NOMO-1 treated with DMSO at 0.1 percent for 48 hours (cell line): Measurements from ENCODE around the gene ACTL7A.
"Not testable (repeated sequence)": the region's sequence is repeated elsewhere in the genome, so short reads cannot be mapped to it uniquely, and the experiment has no call there.

Experiments used
- DNase-seq: peaks from one replicate; lab custom pipeline; 2025; ENCODE audit not compliant: unreplicated experiment; lab: John Stamatoyannopoulos, UW

ACTL7A gene

DNA sequence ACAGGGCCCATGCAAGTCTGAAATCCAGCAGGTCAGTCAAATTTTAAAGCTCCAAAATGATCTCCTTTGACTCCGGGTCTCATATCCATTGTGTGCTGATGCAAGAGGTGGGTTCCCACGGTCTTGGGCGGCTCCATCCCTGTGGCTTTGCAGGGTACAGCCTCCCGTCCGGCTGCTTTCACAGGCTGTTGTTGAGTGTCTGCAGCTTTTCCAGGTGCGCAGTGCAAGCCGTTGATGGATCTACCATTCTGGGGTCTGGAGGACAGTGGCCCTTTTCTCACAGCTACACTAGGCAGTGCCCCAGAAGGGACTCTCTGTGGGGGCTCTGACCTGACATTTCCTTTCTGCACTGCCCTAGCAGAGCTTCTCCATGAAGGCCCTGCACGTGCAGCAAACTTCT is 13.8 kb upstream of the ACTL7A start:
- DNase-seq = not testable (repeated sequence)

DNA sequence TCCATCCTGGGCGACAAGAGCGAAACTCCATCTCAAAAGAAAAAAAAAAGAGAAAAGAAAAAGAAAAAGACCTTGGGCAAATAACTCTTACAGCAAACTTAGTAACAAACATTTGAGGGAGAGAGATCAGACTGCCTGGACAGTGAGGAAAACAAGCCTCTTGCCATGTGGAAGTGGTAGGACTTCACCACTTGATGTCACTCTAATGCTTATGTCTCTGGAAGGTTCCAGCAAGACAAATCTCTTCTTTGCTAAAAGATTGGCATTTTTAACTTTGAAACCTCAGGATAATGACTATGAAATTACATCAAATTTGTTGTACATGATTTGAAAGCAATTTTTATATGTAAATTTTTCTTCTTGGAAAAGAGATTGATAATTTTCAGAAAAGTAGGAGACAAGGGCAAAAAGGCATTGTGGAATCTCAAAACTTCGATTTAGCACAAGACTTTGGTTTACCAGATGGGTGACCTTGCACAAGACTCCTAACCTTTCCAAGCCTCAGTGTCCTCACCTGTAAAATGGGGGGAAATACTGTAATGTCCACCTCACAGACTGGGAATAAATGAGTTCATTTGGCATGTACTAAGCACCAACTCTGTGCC is 11.7 kb upstream of the ACTL7A start:
- peak; percentile 37 for DNase-seq

DNA sequence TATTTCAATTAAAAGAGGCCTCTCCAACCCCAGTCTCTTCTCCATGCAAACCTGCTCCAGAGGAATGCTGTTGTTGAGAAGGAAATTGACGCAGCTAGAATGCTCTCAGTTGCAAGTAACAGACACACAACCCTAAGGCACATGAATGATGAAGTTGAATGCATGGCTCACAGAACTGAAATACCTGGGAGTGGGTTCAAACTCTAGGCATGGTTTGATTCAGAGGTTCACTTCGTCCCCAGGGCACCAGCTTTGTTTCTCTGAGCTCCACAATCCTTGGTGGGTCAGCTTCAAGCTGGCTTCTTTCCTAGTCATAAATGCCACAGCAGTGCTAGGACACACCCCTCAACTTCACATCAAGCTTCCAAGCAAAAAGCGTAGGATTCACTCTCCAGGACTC is 10.9 kb upstream of the ACTL7A start:
- DNase-seq = no peak

DNA sequence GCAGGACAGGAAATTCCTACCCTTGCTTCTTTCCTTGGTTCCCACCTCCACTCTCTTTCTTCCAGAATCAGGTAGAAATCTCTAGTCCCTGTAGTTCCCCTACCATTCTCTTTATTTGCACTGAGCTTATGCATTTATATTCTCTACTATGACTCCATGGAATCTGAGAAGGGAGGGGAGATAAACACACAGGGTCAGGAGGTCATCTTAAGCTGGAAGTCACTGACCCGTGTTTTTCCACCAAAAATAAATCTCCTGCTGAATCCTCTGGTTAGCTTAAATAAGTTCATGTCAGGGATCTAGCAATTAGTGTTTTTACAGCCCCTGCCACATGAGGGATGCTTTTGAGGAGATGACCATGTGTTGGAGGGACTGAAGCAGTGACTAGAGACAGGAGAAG is 10.0 kb upstream of the ACTL7A start:
- DNase-seq = no peak

DNA sequence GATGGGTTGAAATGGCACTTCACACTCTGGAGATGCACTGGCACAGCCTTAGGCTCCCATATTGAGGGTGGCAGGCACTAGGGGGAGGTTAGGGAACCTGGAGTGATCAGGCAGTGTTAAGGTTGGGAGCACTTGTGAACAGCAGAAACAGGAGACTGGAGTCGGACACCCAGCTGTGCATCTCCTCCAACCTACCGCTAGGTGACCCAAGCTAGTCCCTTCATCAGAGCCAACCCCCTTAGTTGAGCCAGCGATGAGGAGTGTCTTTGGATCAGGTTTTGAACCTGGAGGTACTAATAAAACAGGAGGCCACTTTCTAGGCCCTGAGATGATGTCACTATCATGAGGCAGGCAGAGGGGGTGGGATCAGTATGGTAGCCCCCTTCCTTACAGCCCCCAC is 8.0 kb upstream of the ACTL7A start:
- DNase-seq = no peak

DNA sequence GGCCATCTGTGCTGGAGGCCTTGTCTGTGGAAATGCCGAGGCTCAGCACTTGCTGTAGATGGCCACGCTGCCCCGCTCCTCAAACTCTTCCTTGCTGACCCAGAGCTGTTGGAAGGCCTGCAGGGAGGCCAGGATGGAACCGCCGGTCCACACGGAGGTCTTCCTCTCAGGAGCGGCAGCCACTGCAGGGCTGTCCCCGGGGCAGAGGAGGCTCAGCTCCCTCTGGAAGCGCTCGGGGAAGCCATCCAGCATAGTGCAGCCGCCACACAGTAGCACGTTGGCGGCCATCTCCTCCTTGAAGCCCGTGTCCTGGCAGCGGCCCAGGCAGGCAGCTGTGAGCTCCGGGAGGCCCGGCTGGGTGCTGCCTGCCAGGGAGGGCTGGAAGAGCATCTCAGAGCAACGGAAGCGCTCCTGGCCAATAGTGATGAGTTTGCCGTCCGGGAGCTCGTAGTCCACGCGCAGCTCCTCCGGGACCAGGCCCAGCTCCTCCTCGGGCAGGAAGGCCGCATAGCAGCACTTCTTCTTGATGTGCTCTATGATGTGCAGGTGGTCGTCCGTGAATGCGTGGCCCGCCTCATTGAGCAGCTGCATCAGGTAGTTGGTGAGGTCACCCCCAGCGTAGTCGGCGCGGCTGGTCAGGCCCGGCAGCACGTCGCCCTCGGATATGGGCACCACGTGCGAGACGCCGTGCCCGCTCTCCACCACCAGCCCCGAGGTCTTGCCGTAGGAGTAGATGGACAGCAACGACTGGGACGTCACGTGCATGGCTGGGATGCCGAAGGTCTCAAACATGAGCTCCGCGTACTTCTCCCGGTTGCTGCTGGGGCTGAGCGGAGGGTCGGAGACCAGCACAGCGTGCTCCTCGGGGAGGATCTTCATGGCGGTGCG is 7.2 kb upstream of the ACTL7A start:
- no peak for DNase-seq

DNA sequence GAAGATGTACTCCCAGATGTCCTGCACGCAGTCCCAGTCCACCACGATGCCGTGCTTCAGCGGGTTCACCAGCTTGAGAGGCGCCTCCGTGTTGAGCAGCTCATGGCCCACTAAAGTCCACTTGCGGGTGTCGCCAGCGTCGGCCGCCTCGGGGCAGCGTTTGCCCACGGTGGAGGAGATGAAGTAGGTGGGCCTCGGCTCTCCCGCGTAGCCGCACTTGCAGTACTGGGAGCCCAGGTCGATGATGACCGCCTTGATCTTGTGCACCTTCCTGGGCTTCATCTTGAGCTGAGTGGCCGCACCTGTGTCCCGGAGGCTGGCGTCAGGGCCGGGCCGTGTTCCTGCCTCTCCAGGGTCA is 6.6 kb upstream of the ACTL7A start:
- no peak for DNase-seq

DNA sequence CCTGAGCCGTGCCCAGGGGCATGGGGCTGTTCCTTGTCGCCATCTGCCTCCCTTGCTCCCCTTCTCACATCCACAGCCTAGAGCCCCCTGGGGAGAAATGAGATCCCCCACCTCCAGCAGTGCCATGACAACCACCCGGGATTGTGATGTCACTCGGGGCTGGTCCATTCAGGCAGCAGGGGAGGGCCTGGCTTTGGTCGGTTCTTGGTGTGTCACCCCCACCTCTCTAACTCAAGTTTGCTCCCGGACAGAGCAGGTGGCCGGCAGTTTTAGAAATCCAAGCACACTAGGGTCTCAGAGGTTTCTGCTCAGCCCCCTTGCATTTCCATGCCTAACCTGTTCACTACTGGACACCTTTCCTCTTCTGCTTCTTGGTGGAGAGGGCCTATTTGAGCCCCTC is 6.2 kb upstream of the ACTL7A start, which contains the start of gene ACTL7B:
ACTL7B (minus strand) TSS at position 99 of the 400 bp plus-strand sequence; CDS start at position 43, 56 bp downstream.
- no peak for DNase-seq

DNA sequence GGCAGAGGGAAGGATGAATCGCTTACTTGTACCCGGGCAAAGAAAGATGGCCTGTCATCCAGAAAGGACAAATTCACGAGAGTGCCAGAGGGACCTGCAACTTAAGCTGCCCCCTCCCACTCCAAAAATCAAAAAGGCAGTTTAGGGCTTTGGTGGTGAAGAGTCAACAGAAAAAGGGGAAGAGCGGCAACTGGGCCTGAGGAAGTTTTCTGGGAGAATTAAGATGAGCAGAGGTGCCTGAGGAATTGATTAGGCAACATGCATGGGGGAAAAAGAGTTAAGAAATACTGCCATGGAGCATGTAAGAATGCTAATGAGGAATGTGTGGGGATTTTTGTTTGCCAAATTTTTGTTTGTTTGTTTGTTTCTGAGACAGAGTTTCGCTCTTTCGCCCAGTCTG is 4.5 kb upstream of the ACTL7A start:
- no peak for DNase-seq

DNA sequence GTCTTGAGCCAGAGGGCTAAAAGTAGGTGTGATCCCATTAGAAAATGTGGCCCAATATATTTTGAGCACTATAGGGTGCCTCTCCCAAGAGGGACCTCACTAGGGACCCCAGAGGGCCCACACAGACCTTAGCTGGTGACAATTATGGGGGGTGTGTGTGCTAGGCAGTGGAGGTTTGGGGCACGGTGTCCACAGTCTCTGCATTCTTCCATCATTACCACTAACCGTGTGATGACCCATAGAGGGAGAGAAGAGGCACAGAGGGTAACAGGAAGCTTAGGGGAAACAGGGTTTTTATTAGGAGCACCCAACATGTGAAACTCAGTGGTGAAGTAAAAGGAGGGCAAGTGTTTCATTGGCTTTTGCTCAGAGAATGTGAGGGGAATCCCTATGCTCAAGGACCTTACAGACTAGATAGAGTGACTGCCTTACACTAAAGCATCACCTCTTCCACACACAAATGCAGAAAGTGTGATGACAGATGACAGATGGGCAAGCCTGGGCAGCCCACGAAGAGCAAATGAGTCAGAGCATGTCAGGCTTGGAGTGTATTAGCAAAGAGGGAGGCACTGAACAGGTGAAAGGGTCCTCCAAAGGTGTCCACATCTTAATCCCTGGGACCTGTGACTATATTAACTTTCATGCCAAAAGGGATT is 2.5 kb upstream of the ACTL7A start:
- DNase-seq = no peak

DNA sequence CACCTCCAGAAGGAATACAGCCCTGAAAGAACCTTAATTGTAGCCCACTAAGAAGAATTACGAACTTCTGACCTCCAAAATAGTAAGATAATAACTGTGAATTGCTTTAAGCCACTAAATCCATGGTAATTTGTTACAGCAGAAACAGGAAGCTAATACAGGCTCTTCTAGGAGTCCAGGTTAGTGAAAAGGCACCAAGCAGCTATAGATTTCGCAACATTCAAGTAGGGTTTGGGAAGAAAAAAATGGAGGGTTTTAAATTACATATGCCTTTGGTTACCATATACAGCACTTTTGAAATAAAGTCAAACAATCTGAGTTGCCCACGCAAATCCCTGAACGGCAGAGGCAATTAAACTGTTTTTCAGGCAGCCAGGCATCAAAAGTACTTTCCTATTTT is 1.7 kb upstream of the ACTL7A start:
- peak; percentile 41 for DNase-seq

DNA sequence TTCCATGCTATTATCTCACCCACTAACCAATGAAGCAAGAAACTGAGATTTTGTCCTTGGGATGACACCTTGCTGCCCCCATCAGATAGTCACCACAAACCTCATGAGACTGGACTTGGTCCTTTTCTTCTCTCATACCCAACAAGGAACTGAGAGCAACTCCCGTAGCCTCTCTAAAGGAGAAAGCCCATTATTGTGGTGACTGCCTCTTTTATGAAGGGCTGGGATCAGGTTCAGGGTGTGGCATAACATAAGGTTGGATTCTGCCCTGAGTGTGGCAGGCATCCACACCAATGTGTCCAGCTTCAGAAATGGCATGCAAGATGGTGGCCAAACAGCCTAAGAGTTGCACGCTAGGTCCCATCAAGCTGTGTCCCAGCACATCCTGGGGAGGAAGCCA is 1.3 kb upstream of the ACTL7A start:
- DNase-seq = no peak

DNA sequence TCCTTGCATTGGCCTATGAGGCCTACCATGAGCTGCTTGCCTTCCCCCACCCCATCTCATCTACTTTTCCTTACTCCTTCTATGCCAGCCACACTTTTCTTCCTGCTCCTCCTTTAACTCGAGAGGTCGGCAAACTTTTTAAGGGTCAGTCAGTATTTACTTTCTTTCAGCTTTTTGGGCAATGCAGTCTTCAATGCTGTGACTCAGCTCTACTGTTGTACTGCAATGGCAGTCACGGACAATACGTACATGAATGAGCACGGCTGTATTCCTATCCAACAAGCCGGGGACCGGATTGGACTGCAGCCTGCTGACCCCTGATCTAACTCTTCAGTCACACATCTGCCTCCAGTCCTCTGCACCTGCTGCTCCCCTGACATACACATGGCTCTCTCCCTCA is 602 bp upstream of the ACTL7A start:
- no peak for DNase-seq

DNA sequence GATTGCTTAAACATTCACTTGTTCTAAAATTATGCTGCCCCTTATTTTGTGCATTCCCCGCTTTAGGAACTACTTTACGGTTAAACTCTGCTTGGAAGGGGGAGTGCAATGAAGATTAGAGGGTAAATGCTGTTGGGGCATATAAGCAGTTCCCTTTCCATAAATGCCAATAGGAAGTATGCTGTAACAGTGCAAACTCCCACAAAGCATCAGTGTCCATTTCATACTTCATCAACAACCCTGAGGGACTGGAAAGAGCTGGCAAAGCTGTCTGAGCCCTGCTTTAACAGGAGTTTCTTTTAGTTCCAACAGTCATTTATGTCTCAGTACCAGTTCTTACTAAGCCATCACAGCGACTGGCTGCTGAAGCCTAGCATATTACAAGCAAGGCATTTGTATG is 1.8 kb downstream of the ACTL7A start:
- DNase-seq = no peak

DNA sequence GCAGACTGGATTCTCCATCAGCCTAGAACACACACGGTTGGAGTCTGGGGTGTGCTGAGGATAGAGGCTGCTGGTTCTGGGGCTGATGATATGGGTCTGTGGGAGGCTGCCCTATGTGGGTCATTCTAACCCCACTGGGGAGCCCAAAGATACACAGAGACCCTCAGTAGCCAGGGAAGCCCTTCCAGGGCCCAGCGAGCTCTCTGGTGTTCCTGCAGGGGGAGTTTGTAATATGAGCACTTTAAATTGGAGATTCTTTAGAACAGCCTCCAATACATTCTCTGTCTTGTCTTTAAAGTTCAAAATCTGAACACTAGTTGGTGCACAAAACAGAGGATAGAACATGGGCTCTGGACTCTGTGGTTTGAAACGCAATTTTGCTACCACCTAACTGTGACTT is 2.4 kb downstream of the ACTL7A start:
- no peak for DNase-seq

DNA sequence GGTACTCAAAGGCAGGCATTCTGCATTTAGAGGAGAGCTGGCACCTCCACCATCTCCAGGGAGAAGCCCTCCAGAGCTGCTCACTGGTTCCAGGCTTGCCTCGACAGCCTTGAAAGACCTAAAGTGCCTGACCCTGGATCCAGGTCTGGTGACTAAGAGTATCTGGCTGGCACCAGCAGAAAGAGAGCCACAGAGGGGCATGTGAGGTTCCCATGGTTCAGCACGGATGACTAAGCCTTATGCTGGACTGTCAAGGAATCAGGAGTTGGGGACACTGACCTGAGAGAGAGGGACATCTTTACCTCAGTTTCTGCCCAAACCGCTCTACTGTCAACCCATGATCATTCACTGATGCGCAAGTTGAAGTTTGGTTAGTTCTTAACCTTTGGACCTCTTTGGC is 3.0 kb downstream of the ACTL7A start:
- no peak for DNase-seq

DNA sequence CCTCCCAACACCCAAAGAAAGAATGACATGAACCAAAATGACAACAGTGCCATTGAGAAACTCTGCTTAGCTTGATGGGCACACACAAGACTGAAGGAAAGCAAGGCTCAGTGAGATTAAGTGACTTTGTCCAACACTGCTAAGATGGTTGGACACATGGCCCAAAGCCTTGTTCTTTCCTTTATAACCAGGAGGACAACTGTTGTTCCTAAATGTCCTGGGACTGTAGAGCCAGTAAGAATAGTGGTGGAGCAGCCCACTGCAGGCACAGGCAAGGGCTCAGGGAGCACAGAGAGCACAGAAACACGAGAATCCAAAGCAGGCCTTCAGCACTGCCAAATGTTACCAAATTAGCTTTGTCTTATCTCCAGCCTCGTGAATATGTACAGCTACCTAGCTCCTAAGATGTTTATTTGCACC is 3.9 kb downstream of the ACTL7A start:
- DNase-seq = no peak

DNA sequence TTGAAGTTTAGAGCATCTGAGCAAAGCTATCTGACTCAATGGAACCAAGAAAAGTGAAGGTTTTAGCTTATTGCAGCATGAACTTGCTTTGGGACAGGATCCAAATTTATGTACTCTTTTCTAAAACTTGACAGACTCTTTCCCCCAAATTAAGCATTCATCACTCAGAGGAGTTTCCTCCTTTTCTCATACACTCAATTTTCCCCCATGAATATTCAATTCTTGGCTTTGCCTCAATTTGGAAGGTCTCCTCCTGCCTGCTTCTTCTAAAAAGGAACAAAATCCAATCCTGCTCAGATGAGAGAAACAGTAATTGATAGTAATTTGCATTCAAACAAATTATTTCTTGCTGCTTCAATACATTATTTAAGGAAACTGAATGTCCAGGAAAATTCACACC is 5.0 kb downstream of the ACTL7A start:
- no peak for DNase-seq

DNA sequence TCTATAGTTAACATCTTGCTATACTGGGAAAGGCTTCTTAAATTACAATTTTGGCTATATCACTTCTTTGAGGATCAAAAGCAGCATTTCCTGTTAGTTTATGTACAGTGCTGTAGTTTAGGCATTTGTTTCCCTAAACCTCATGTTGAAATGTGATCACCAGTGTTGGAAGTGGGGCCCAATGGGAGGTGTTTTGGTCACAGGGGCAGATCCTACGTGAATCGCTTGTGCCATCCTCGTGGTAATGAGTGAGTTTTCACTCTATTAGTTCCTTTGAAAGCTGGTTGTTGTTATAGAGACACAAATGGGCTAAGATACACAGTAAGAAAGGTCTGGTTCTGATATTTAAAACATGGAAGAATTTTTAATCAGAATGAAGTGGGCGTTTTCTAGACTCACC is 5.8 kb downstream of the ACTL7A start:
- DNase-seq = no peak

DNA sequence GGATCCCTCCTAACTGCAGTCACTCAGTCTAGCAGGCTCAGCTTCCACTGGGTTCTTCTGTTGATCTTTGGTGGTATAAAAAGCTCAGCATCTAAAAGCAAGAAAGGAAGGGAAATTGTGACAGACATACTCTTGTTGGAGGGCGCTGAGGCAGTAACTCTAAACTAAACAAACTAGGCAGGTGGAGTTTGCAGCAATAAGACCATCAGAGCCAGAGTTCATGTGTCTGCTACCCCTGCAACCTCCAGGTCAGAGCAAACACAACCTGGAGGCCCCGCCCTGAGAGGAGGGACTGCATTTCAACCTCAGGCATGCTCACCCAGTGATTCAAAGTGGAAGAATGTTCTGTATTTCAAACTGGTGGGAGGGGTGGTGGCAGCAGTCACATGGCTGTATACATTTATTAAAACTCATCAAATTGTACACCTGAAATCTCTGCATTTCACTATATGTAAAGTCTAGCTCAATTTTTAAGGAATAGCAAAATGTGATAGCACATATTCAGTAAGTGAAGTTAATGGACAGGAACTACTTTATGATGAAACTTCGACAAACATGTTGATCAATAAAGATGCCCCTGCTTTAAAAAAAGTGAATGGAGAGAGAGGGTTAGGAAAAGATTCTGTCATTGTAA is 7.1 kb downstream of the ACTL7A start:
- DNase-seq = no peak

DNA sequence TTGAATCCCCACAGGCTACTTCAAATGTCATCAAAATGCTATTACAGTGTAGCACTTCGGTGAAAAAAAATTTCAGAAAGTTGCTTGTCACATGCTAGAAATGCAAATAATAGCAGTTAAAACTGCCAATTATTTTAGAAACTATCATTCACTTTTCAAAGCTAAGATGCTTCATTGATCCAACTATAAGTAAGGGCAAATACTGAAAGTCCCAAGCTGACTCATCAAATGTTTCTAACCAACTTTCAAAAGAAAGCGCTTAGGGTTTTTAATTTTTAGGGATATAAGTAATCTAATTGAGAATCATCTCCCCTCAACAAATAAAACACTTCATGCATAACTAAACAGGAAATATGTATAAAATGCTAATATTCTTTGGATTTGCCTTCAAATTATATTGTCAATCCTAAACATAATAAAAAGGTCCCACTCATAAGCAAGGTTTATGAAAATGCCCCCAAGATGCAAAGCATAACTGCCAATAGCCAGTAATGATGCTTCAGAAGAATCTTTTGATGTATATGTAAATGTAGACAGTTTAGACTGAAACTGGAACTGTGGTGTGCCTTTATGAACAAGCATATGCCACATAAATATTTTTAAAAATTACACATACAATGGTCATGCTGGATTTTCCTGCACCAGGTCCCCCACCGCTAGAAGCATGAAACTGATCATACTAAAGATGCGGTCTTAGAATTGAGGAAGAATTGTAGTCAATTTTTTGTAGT is 12.2 kb downstream of the ACTL7A start:
- no peak for DNase-seq
